ENCODE measurements around the gene GPR6.

Gene GPR6

GRCh38 chr6:110018486-110018885 is 40.4 kb downstream of the GPR6 start:
- no peak overlapping the region for H3K4me3 ChIP-seq (ENCODE audit: low read length)
- DNase-seq (ENCODE audit: low read depth): no peak
- TF ChIP-seq CTCF (conservative IDR thresholded peaks at IDR 0.05; ENCODE audit: low read depth, low read length): no peak

DNA sequence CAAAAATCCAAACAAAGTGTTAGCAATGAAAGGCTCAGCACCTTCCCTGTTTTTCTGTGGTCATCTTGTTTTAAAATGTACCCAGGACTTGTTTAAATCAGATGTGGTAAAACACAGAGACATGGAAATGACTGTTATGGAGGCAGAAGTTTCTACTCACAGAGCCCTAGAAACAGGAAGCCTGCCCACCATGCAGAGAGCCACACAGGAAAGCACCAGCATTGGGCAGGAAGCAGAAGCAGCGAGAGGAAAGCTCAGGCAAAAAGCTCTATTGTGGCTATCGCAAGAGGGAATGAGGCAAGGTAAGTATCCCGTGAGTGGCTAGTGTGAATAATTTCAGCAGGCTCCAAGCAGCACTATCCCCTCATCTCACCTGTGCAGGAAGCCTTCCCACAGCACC is 42.8 kb downstream of the GPR6 start:
- DNase-seq (ENCODE audit: low read depth): no peak
- no peak overlapping the region for H3K4me3 ChIP-seq (ENCODE audit: low read length)
- TF ChIP-seq CTCF (conservative IDR thresholded peaks at IDR 0.05; ENCODE audit: low read depth, low read length): no peak

DNA sequence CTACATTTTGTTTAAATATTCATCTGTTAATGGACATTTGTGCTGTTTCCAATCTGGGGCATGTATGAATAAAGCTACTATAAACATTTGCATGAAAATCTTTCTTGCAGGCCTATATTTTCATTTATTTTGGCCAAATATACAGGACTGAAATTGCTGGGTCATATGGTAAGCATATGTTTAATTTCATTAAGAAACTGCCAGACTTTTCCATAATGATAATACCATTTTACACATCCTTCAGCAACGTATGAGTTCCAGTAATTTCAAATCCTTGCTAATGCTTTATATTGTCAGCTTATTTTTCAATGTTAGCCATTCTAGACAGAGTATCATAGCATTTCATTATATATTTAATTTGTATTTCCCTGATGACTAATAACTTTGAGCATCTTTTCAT is 51.0 kb downstream of the GPR6 start:
- TF ChIP-seq CTCF (conservative IDR thresholded peaks at IDR 0.05; ENCODE audit: low read depth, low read length): no peak
- no peak for DNase-seq (ENCODE audit: low read depth)
- no peak overlapping the region for H3K4me3 ChIP-seq (ENCODE audit: low read length)

All from retinal pigment epithelial cell (primary cell).